Neural progenitor cell (in vitro differentiated cells): Measurements from ENCODE around the gene MATK. TPM values are rescaled to one million over a fixed set of nuclear protein-coding genes. Genes with fewer than 3 reads are reported as not detected.
A peak's percentile ranks its signal among the peaks of the same experiment; 100 is the strongest.

Source experiments
- DNase-seq: peaks from one replicate; pipeline ENCODE4 v3.0.0-alpha.2; 2016; ENCODE audit warnings: low spot score
- H2AFZ ChIP-seq: fragments of 200-600 bp; sonication (generic); replicated peaks from 2 replicates; pipeline ENCODE4 v1.6.1; 2016; ENCODE audit warnings: antibody characterized with exemption
- H3F3A ChIP-seq: fragments of 200-600 bp; sonication (generic); 2 replicates; pipeline ENCODE4 v1.6.1; 2016; ENCODE audit warnings: antibody characterized with exemption, low read depth
- H3K27ac ChIP-seq: fragments of 200-600 bp; sonication (generic); 2 replicates; pipeline ENCODE4 v1.5.1; 2016; ENCODE audit warnings: mild to moderate bottlenecking
- H3K27me3 ChIP-seq: fragments of 200-600 bp; sonication (generic); 2 replicates; pipeline ENCODE4 v1.6.1; 2016; ENCODE audit warnings: mild to moderate bottlenecking, moderate library complexity
- H3K36me3 ChIP-seq: fragments of 200-600 bp; sonication (generic); 2 replicates; pipeline ENCODE4 v1.5.1; 2016
- H3K4me1 ChIP-seq: fragments of 200-600 bp; sonication (generic); 2 replicates; pipeline ENCODE4 v1.6.1; 2016; ENCODE audit warnings: mixed run types
- H3K4me2 ChIP-seq: fragments of 200-600 bp; sonication (generic); 2 replicates; pipeline ENCODE4 v1.6.1; 2016
- H3K4me3 ChIP-seq: fragments of 200-600 bp; sonication (generic); 2 replicates; pipeline ENCODE4 v1.5.1; 2016
- H3K79me2 ChIP-seq: fragments of 200-600 bp; sonication (generic); 2 replicates; pipeline ENCODE4 v1.6.1; 2016; ENCODE audit warnings: low read depth
- H3K9ac ChIP-seq: fragments of 200-600 bp; sonication (generic); 2 replicates; pipeline ENCODE4 v1.6.1; 2016
- H3K9me3 ChIP-seq: fragments of 200-600 bp; sonication (generic); 2 replicates; pipeline ENCODE4 v1.5.1; 2016; ENCODE audit warnings: low read depth
- H4K20me1 ChIP-seq: fragments of 200-600 bp; sonication (generic); 2 replicates; pipeline ENCODE4 v1.6.1; 2016; ENCODE audit warnings: low read depth
- H3K27ac Mint-ChIP-seq: 3 replicates; pipeline ENCODE4 v1.8.0; 2021; ENCODE audit warnings: mixed read lengths
- H3K27me3 Mint-ChIP-seq: 2 replicates; pipeline ENCODE4 v1.8.0; 2022; ENCODE audit warnings: low read depth, mild to moderate bottlenecking, inconsistent platforms, moderate library complexity, mixed read lengths; ENCODE audit not compliant: insufficient read depth
- H3K36me3 Mint-ChIP-seq: 3 replicates; pipeline ENCODE4 v1.8.0; 2021; ENCODE audit warnings: mixed read lengths
- H3K4me1 Mint-ChIP-seq: 3 replicates; pipeline ENCODE4 v1.8.0; 2021; ENCODE audit warnings: mixed read lengths
- H3K4me3 Mint-ChIP-seq: 3 replicates; pipeline ENCODE4 v1.8.0; 2021; ENCODE audit warnings: mild to moderate bottlenecking, moderate library complexity, mixed read lengths
- H3K9me3 Mint-ChIP-seq: 3 replicates; pipeline ENCODE4 v1.8.0; 2020; ENCODE audit warnings: mixed read lengths
- CTCF ChIP-seq: fragments of 200-600 bp; sonication (generic); IDR thresholded peaks from 2 replicates; pipeline ENCODE4 v1.5.1; 2017; ENCODE audit warnings: antibody characterized with exemption, mild to moderate bottlenecking
- EZH2 ChIP-seq: fragments of 200-600 bp; sonication (generic); IDR thresholded peaks from 2 replicates; pipeline ENCODE4 v1.6.1; 2017; ENCODE audit warnings: antibody characterized with exemption, mild to moderate bottlenecking, moderate library complexity
- EZH2phosphoT487 ChIP-seq: fragments of 200-600 bp; sonication (generic); IDR thresholded peaks from 2 replicates; pipeline ENCODE4 v1.6.1; 2017; ENCODE audit warnings: antibody characterized with exemption
- total RNA-seq: library from RNA; depleted of rRNA; stranded (reverse); fragments of >200 nt; gene quantifications from 2 replicates; pipeline ENCODE4 v1.2.3, GENCODE V29; 2015; ENCODE audit warnings: low replicate concordance

MATK gene
- total RNA-seq, 1 donor from 2014 or later, result 2.4 TPM

DNA sequence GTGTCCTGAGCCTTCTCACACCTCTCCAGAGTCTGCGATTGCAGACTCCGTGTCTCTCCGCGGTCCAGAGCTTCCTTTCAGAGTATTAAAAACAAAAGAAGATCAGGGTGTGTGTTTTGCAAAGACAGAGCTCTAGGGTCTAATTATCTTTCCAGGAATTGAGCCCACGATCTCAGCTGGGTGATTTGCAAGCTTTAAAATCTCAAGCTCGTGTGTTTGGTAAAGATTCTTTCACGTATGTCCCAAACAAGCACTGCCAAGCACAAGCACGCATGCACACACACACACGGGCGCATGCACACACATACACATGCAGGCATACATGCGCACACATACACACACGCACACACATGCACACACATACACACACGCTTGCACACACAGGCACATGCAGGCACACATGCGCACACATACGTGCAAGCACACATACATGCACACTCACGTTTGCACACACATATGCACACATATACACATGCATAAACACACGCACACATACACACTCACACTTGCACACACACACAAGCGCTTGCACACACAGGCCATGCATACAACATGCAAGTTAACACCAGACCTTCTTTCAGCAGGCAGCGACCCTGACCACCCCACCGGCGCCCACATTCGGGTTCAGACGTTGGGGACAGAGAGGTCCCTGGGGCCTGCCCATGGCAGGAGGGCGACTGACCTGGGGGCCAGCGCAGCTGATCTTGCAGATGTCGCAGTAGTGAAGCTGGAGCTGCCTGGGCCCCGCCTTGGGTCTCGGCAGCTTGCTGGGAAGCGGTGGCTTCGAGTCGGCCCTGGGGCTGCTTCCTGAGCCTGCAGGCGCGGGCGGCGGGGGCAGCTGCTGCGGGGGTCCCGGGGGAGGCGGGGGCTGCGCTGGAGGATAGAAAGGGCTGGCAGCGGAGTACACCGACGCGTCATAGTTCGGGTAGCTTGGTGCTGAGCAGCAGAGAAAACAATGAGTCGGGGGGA, 44.7 kb upstream of the MATK start:
- Mint-ChIP-seq H3K9me3 (no peaks in the 10 kb centered on the region), H3K4me3 (no peak overlapping the region), H3K36me3 (no peaks in the 10 kb centered on the region), H3K27me3 (peaks cover 6% of the 10 kb centered on the region), H3K27ac (peak overlapping the region; percentile 27), H3K4me1 (peaks cover 12% of the 10 kb centered on the region)
- Histone ChIP-seq H3K4me2 (no peak overlapping the region), H3K27ac (no peak overlapping the region), H2AFZ (no peak overlapping the region), H3K4me3 (no peak overlapping the region), H3F3A (no peaks in the 10 kb centered on the region), H3K9ac (no peak overlapping the region), H3K79me2 (no peaks in the 10 kb centered on the region), H3K27me3 (no peaks in the 10 kb centered on the region), H4K20me1 (no peaks in the 10 kb centered on the region), H3K4me1 (no peaks in the 10 kb centered on the region), H3K36me3 (no peaks in the 10 kb centered on the region), H3K9me3 (no peaks in the 10 kb centered on the region)
- no peak for DNase-seq
- TF ChIP-seq CTCF, result no peak
- no peak for TF ChIP-seq EZH2phosphoT487
- no peak for TF ChIP-seq EZH2

GRCh38 chr19:3827306-3827705, 41.1 kb upstream of the MATK start:
- Histone ChIP-seq H3K4me3 (no peak overlapping the region), H2AFZ (no peak overlapping the region), H3K36me3 (no peaks in the 10 kb centered on the region), H3K9ac (no peak overlapping the region), H3K79me2 (no peaks in the 10 kb centered on the region), H3F3A (no peaks in the 10 kb centered on the region), H3K27ac (no peak overlapping the region), H3K4me2 (no peak overlapping the region), H3K27me3 (peaks cover 5% of the 10 kb centered on the region), H3K4me1 (no peaks in the 10 kb centered on the region), H3K9me3 (no peaks in the 10 kb centered on the region), H4K20me1 (peaks cover 2% of the 10 kb centered on the region)
- no peak overlapping the region for H3K4me3 Mint-ChIP-seq
- peaks cover 8% of the 10 kb centered on the region for H3K27me3 Mint-ChIP-seq
- H3K4me1 Mint-ChIP-seq, result peaks cover 7% of the 10 kb centered on the region
- no peak for DNase-seq
- H3K36me3 Mint-ChIP-seq, result no peaks in the 10 kb centered on the region
- TF ChIP-seq EZH2phosphoT487 (no peak), CTCF (no peak), EZH2 (no peak)
- no peak overlapping the region for H3K27ac Mint-ChIP-seq
- no peaks in the 10 kb centered on the region for H3K9me3 Mint-ChIP-seq

GRCh38 chr19:3826163-3826562, 40.0 kb upstream of the MATK start:
- no peak overlapping the region for H2AFZ ChIP-seq
- Mint-ChIP-seq H3K4me3 (no peak overlapping the region), H3K4me1 (peaks cover 7% of the 10 kb centered on the region), H3K36me3 (no peaks in the 10 kb centered on the region), H3K27me3 (peaks cover 9% of the 10 kb centered on the region), H3K9me3 (no peaks in the 10 kb centered on the region), H3K27ac (no peak overlapping the region)
- no peak overlapping the region for H3K9ac ChIP-seq
- no peak overlapping the region for H3K27ac ChIP-seq
- peaks cover 2% of the 10 kb centered on the region for H4K20me1 ChIP-seq
- H3K4me3 ChIP-seq, result no peak overlapping the region
- no peaks in the 10 kb centered on the region for H3K4me1 ChIP-seq
- peaks cover 10% of the 10 kb centered on the region for H3K27me3 ChIP-seq
- H3K36me3 ChIP-seq, result no peaks in the 10 kb centered on the region
- TF ChIP-seq EZH2phosphoT487 (no peak), CTCF (no peak), EZH2 (no peak)
- H3K79me2 ChIP-seq, result no peaks in the 10 kb centered on the region
- H3K9me3 ChIP-seq, result no peaks in the 10 kb centered on the region
- DNase-seq, result no peak
- H3K4me2 ChIP-seq, result no peak overlapping the region
- no peaks in the 10 kb centered on the region for H3F3A ChIP-seq
